Activated T-cell treated with anti-CD3 and anti-CD28 coated beads, Interleukin-2, amount 50 U/mL, for 72 hours (primary cell): Measurements from ENCODE around the gene CLEC2D. TPM values are rescaled to one million over a fixed set of nuclear protein-coding genes. Genes with fewer than 3 reads are reported as not detected.
"Not testable (repeated sequence)": the region's sequence is repeated elsewhere in the genome, so short reads cannot be mapped to it uniquely, and the experiment has no call there.

Experiments
- ATAC-seq, 2 donors: fragments of 150-1000 bp; cut with Tn5 transposase; replicated peaks in 1 of 2; 2 replicates each; pipeline ENCODE4 v1.10.0; 2021; ENCODE audit warnings: moderate library complexity in 2 of 2, mild to moderate bottlenecking in 1 of 2
- DNase-seq, 2 donors: peaks; one replicate each; pipeline ENCODE4 v3.0.0; 2021 to 2022; ENCODE audit warnings: mixed read lengths in 1 of 2
- H3K27ac Mint-ChIP-seq: one replicate; pipeline ENCODE4 v1.8.0; 2022; ENCODE audit warnings: mild to moderate bottlenecking, moderate library complexity, mixed read lengths
- H3K27me3 Mint-ChIP-seq: one replicate; pipeline ENCODE4 v1.8.0; 2022; ENCODE audit warnings: low read depth, mixed read lengths
- H3K36me3 Mint-ChIP-seq, 2 donors: one replicate each; pipeline ENCODE4 v1.8.0; 2022; ENCODE audit warnings: mixed read lengths in 2 of 2, mild to moderate bottlenecking in 1 of 2; ENCODE audit not compliant: insufficient read depth in 2 of 2
- H3K4me1 Mint-ChIP-seq: one replicate; pipeline ENCODE4 v1.8.0; 2022; ENCODE audit warnings: low read depth, mixed read lengths
- H3K4me3 Mint-ChIP-seq, 2 donors: one replicate each; pipeline ENCODE4 v1.8.0; 2022; ENCODE audit warnings: mild to moderate bottlenecking in 2 of 2, mixed read lengths in 2 of 2, moderate library complexity in 2 of 2
- H3K9me3 Mint-ChIP-seq, 2 donors: one replicate each; pipeline ENCODE4 v1.8.0; 2022; ENCODE audit warnings: mixed read lengths in 2 of 2
- total RNA-seq, 2 donors: library from RNA; stranded (reverse); gene quantifications; one replicate each; pipeline ENCODE4 v1.2.3, GENCODE V29; 2022

Gene CLEC2D
- total RNA-seq, 2 donors from 2014 or later, result 269 to 293 TPM

DNA sequence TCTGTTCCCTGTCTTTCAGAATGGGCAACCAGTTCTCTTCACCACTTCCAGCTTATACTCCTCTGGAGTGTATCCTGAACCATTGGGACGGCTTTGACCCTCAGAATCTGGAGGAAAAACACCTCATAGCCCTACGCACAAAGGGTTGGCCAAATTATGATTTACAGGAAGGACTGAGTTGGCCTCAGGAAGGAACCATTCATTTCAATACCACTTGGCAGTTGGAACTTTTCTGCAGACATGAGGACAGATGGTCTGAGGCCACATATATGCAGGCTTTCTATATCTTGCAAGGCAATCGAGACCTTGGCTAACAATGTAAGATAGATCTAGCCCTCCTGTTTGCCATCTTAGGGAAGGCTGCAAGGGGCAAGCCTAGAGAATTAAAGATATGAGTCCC is 39.3 kb downstream of the CLEC2D start:
- H3K27ac Mint-ChIP-seq, result peak overlapping the region; percentile 95
- ATAC-seq (no peak), DNase-seq (no peak)
- H3K4me1 Mint-ChIP-seq, result peaks cover 83% of the 10 kb centered on the region
- H3K4me3 Mint-ChIP-seq, result peak overlapping the region in 1 of 2 donors; percentile 21
- no peaks in the 10 kb centered on the region for H3K27me3 Mint-ChIP-seq
- peaks cover 8 to 9% of the 10 kb centered on the region in 2 donors for H3K9me3 Mint-ChIP-seq
- H3K36me3 Mint-ChIP-seq, result peaks cover 14 to 23% of the 10 kb centered on the region in 2 donors

DNA sequence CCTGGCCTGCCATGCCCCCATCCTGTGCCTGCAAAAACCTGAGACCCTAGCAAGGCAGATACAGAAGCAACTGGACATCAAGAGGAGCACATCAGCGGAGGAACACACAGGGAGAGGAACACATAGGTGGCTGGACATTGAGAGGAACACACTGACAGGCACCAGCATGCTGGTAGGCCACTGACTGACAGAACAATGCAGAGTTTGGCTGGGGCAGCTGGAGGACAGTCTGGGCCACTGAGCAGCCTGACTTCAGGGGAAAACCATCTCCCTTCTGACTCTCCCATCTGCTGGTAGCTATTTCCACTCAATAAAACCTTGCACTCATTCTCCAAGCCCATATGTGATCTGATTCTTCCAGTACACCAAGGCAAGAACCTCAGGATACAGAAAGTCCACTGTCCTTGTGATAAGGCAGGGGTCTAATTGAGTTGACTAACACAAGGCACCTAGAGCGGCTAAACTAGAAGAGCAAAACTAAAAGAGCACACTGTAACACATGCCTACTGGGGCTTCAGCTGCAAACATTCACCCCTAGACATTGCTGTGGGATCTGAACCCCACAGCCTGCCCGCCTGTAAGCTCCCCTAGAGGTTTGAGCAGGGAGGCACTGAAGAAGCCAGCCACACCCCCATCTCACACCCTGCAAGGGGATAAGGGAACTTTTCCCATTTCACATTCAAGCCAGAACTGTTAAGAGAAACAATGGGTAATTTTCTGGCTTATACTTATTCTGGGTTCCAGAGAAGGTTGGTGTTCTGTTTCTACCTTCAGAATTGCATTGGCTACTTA is 41.3 kb downstream of the CLEC2D start:
- Mint-ChIP-seq H3K4me3 (no peak overlapping the region), H3K36me3 (peaks cover 10 to 16% of the 10 kb centered on the region in 2 donors), H3K4me1 (peaks cover 78% of the 10 kb centered on the region), H3K27me3 (no peaks in the 10 kb centered on the region), H3K9me3 (peaks cover 2 to 3% of the 10 kb centered on the region in 2 donors), H3K27ac (no peak overlapping the region)
- DNase-seq, result no peak
- ATAC-seq, result no peak

DNA sequence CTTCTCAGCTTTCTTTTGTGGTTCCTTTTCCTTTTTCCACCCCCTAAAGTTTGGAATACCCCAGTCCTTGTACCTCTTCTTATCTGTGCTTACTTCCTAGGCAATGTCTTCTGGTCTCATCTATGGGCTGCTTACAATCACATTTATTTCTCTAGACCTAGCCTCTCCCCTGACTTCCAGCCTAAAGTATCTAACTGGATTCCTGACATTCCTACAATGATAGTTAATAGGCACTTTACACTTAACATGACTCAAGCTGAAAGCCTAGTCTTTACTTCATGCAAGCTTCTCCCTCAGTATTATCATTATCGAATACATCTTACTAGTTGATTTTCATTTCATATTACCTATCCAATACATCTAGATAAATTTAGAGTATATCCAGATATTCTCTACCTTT is 42.2 kb downstream of the CLEC2D start:
- Mint-ChIP-seq H3K27me3 (no peaks in the 10 kb centered on the region), H3K27ac (no peak overlapping the region), H3K36me3 (peaks cover 6 to 14% of the 10 kb centered on the region in 2 donors), H3K4me1 (peaks cover 77% of the 10 kb centered on the region), H3K4me3 (no peak overlapping the region), H3K9me3 (peaks cover 0 to 3% of the 10 kb centered on the region in 2 donors)
- DNase-seq (no peak), ATAC-seq (no peak)

DNA sequence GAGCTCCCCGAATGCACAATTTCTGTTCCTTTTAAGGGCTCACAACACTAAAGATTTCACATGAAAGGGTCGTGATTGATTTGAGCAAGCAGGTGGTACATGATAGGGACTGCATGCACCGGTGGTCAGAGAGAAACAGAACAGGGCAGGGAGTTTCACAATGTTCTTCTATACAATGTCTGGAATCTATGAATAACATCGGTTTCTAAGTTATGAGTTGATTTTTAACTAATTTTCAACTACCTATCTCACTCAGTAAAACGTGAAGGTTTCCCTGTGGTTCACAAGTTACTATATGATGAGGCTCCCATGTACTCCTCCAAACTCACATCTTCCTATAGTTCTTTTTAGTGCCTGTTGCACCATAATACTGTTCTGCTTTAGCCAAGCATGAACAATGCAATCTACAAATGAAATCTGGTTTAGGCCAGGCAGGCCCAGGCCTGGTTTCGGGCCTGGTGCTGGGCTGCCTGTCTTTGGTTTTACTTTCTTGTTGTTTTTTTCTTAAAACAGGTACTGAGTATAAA is 43.6 kb downstream of the CLEC2D start:
- H3K27ac Mint-ChIP-seq, H3K9me3 Mint-ChIP-seq, H3K27me3 Mint-ChIP-seq, H3K4me3 Mint-ChIP-seq, DNase-seq: not testable (repeated sequence)
- ATAC-seq, result peak; percentile 65 to 84
- Mint-ChIP-seq H3K36me3 (peaks cover 4 to 11% of the 10 kb centered on the region in 2 donors), H3K4me1 (peaks cover 62% of the 10 kb centered on the region)

DNA sequence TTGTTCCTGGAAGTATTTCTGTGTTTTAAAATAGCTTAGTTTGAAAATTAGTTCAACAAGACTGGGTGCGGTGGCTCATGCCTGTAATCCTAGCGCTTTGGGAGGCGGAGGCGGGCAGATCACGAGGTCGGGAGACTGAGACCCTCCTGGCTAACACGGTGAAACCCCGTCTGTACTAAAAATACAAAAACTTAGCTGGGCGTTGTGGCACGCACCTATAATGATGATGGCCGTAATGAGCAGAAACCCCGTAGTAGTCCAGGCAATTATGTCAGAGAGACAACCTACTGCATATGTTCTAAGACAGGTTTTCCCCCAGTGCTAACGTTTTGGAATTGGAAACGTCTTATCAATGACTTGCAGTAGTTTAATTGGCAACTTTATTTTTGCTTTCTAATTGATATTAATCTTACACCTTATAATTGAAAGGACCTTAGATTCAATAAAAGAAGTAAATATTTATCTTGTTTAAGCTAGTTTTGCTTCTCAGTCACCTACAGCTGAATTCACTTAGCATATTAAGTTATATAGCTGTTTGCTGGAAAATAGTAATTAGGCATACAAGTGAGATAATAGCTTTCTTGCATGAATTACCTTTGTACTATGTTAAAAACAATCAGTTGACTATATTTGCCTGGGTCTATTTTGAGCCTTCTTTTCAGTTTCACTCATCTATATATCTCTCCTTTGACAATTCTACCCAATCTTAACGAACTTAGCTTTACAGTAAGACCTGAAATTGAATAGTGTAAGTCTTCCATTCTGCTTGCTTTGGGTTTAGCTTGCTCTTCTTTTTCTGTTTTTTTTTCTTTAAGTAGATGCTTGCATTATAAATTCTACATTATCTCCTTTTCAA is 47.8 kb downstream of the CLEC2D start:
- no peaks in the 10 kb centered on the region for H3K27me3 Mint-ChIP-seq

DNA sequence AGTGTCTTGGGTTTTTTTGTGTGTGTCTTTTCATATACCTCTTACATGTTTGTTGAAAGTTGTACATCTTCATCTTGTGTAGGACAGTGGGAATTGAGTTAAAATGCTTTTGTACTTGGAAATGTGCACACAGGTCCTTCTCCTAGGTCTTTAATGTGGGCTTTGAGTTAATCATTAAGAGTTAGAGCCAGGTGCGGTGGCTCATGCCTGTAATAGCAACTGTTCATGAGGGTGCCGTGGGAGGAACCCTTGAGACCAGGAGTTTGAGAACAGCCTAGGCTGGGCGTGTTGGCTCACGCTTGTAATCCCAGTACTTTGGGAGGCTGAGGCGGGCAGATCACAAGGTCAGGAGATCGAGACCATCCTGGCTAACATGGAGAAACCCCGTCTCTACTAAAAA is 49.5 kb downstream of the CLEC2D start:
- no peaks in the 10 kb centered on the region for H3K27me3 Mint-ChIP-seq
- peaks cover 0 to 3% of the 10 kb centered on the region in 2 donors for H3K9me3 Mint-ChIP-seq
- peaks cover 55% of the 10 kb centered on the region for H3K4me1 Mint-ChIP-seq
- no peak for DNase-seq
- no peak overlapping the region for H3K27ac Mint-ChIP-seq
- H3K4me3 Mint-ChIP-seq, result no peak overlapping the region
- peaks cover 8 to 9% of the 10 kb centered on the region in 2 donors for H3K36me3 Mint-ChIP-seq
- ATAC-seq, result no peak

More for the DNA sequence above, 47.8 kb downstream of the CLEC2D start:
- Mint-ChIP-seq H3K9me3 (peaks cover 0 to 3% of the 10 kb centered on the region in 2 donors), H3K36me3 (peaks cover 4 to 9% of the 10 kb centered on the region in 2 donors), H3K27ac (no peak overlapping the region), H3K4me3 (no peak overlapping the region), H3K4me1 (peaks cover 56% of the 10 kb centered on the region)
- DNase-seq, result no peak
- ATAC-seq, result no peak

DNA sequence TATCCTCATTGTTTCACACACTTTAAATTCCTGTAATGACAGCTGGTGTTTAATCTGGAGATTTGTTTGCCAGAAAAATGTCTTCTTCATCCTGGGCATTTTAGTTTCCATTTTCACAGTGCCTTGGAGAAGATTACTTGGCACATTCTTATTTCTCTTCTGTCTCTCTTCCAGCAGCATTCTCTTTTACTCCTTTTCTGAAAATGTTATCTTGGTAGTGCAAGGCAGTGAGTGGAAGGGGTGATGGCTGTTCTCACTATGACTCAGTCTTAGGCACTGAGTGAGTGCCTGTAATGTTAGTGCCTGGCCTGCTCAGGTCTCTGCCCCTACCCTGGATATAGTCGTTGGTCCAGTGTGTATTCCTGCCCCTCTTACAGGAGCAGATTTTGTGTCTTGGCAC is 50.3 kb downstream of the CLEC2D start:
- Mint-ChIP-seq H3K27ac (no peak overlapping the region), H3K4me3 (no peak overlapping the region), H3K36me3 (peaks cover 8 to 9% of the 10 kb centered on the region in 2 donors), H3K27me3 (no peaks in the 10 kb centered on the region), H3K9me3 (peaks cover 0 to 3% of the 10 kb centered on the region in 2 donors), H3K4me1 (peaks cover 58% of the 10 kb centered on the region)
- DNase-seq (peak in 1 of 2 donors; percentile 24), ATAC-seq (peak; percentile 89 to 94)

DNA sequence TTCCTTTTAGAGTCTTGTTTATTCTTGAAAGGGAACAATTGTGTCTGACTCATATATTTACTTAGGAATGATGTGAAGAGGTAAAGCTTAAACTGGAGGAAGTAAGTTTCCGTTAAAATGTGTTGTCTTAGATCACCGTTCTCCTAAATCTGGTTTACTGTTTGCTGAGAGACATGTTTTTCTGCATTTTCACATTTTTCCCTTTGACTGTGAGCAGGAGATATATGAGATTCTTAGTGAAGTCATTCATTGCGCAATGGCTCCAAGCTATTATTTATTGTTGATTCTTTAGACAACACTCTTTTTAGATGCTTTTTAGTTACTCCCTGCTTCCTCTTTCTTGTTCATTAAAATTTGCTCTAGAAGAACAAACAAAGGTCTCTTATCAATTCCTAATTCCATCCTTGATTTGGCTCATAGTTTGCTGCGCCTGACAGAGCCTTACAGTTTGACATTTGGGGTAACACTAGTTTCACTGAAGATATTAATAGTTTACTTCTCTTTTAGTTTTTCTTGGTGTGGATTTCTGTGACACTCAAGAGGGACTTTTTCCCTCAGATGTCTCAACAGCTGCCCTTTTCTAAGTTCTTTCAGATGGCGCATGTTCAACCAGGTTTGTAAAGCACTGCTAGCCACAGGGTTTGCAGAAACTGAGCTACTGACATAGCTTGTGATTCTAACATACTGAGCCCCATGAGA is 52.0 kb downstream of the CLEC2D start:
- ATAC-seq (no peak), DNase-seq (no peak)
- Mint-ChIP-seq H3K4me1 (peaks cover 49% of the 10 kb centered on the region), H3K36me3 (peaks cover 5% of the 10 kb centered on the region in 2 donors), H3K27me3 (no peaks in the 10 kb centered on the region), H3K9me3 (no peaks in the 10 kb centered on the region), H3K4me3 (peak overlapping the region in 1 of 2 donors; percentile 4), H3K27ac (no peak overlapping the region)

DNA sequence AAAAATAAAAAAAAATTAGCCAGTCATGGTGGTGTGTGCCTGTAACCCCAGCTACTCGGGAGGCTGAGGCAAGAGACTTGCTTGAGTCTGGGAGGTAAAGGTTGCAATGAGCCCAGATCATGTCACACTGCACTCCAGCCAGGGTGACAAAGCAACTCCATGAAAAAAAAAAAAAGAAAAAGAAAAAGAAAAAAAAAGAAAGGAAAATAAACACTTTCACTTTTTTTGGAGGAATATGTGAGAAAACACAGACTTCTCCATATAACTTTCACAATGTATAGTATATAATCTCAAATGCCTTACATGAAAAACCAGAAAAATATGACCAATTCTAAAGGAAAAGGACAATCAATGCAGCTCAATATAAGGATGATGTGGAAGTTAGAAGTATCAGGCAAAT is 54.5 kb downstream of the CLEC2D start:
- Mint-ChIP-seq H3K4me1 (peaks cover 49% of the 10 kb centered on the region), H3K9me3 (no peaks in the 10 kb centered on the region), H3K36me3 (peaks cover 2 to 5% of the 10 kb centered on the region in 2 donors), H3K4me3 (no peak overlapping the region), H3K27me3 (no peaks in the 10 kb centered on the region), H3K27ac (peak overlapping the region; percentile 70)
- ATAC-seq, result no peak
- no peak for DNase-seq

DNA sequence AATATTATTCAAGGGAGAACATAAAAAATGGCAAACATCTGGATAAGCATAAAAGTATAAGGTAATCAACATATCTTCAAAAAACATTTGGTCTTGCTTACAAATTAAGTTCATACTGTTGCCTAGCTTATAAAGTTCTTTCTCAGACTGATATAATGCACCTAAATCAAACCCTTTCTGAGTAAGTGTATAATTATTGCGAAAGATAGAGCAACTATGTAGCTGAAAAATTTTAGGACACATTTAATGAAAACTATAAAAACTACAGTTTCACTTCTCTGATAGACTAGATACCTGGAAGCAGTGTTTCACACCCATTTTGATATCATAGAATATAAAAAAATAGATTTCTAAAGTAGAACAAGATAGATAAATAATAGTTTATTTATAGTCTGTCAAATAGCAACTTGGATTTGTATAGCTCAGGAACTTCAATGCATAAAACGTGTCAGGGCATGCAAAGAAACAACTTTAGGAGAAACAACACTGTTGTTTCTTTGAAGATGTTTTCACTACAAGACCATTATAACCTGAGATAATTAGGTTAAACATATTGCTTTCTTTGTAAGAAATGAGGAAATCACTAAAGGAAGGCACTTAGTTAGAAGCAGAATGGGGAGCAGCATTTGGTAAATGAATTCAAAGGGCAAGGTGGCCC is 55.8 kb downstream of the CLEC2D start:
- Mint-ChIP-seq H3K9me3 (no peaks in the 10 kb centered on the region), H3K36me3 (peaks cover 2 to 5% of the 10 kb centered on the region in 2 donors), H3K27ac (no peak overlapping the region), H3K27me3 (no peaks in the 10 kb centered on the region), H3K4me3 (peak overlapping the region in 1 of 2 donors; percentile 34), H3K4me1 (peaks cover 44% of the 10 kb centered on the region)
- no peak for DNase-seq
- ATAC-seq, result no peak

DNA sequence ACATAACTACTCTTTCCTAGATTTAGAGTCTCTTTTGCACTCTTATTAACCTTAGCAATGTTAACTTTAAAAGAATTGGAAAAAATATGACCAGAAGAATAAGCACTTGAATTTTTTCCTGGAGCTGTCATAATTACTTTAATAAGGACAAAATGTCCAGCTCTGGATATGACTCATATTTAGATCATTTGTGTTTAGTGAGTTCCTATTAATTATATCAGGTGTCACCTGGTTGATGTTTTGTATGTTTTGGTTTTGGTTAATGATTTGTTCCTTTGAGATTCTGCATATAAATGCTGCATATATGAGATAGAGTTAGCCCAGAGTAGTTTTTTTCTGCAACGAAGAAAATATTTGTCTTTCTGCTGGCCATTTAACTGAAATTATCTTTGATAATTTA is 58.3 kb downstream of the CLEC2D start:
- H3K36me3 Mint-ChIP-seq, result peaks cover 0 to 4% of the 10 kb centered on the region in 2 donors
- peaks cover 45% of the 10 kb centered on the region for H3K4me1 Mint-ChIP-seq
- H3K27ac Mint-ChIP-seq, result no peak overlapping the region
- H3K4me3 Mint-ChIP-seq, result no peak overlapping the region
- H3K9me3 Mint-ChIP-seq, result no peaks in the 10 kb centered on the region
- no peak for DNase-seq
- no peak for ATAC-seq
- H3K27me3 Mint-ChIP-seq, result no peaks in the 10 kb centered on the region

DNA sequence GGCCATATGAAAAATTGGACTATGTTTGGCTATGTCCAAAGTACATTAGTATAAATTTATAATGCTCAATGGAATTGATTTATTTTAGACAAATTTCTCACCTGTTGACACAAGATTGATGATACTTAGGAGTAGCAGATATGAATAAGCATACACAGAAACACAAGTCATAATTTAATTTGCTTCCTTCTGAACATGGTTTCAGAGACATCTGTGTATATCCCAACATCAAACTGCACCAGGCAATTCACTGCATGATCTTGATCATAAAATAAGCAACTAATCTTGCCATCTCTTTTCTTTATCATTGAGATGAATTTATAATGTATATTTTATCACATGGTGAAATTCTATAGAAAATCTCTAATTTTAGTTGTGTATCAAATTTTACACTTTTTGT is 59.6 kb downstream of the CLEC2D start:
- ATAC-seq (no peak), DNase-seq (no peak)
- peaks cover 46% of the 10 kb centered on the region for H3K4me1 Mint-ChIP-seq
- H3K4me3 Mint-ChIP-seq, result no peak overlapping the region
- no peaks in the 10 kb centered on the region for H3K36me3 Mint-ChIP-seq
- no peaks in the 10 kb centered on the region for H3K27me3 Mint-ChIP-seq
- H3K9me3 Mint-ChIP-seq, result no peaks in the 10 kb centered on the region
- no peak overlapping the region for H3K27ac Mint-ChIP-seq
